ENCODE data around the gene C2orf74. TPM values are rescaled to one million over a fixed set of nuclear protein-coding genes. Genes with fewer than 3 reads are reported as not detected.
A peak's percentile ranks its signal among the peaks of the same experiment; 100 is the strongest.

The C2orf74 gene
- total RNA-seq, 1 experiment from 2014 or later = 7.1 TPM

DNA sequence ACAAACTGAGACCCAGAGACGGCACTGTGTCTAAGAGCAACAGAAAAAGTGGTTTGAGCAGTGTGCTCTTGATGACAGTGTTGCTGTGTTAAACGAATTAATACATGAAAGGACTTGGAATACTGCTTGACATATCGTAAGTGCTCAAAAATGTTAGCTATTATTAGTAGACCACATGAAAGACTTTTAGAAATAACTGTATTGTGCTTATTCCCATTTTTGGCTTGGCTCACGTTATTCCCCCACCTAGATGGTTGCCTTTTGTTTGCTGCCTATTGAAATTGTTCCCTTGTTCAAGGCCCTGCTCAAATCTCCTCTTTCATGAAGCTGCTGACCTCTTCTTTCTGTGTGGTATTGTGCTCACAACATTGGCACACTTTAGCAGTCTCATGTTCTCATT is 27.8 kb upstream of the C2orf74 start:
- ChIA-PET POLR2A (ENCODE audit: low non-redundant PET) (no interaction called here), CTCF (no interaction called here)
- Histone ChIP-seq H3K4me1 (ENCODE audit: insufficient read depth, low read length, poor library complexity, severe bottlenecking) (no peaks in the 10 kb centered on the region), H3K36me3 (ENCODE audit: insufficient read depth, low read length, poor library complexity, severe bottlenecking) (no peaks in the 10 kb centered on the region), H3K9me3 (ENCODE audit: low read depth, low read length, poor library complexity, severe bottlenecking) (no peaks in the 10 kb centered on the region), H3K27ac (ENCODE audit: low read depth, low read length, poor library complexity, severe bottlenecking) (no peak overlapping the region), H3K27me3 (replicated peaks; ENCODE audit: insufficient read depth, low read depth, low read length, poor library complexity) (no peaks in the 10 kb centered on the region), H3K4me3 (ENCODE audit: low read depth, low read length, poor library complexity, severe bottlenecking) (no peak overlapping the region)
- TF ChIP-seq CTCF (conservative IDR thresholded peaks at IDR 0.05; ENCODE audit: low read depth, low read length) (no peak), EZH2 (IDR thresholded peaks at IDR 0.05; ENCODE audit: borderline replicate concordance, low read depth, low read length, poor library complexity, severe bottlenecking) (no peak)
- BruUV-seq (replicated peaks) = no TSS peak
- intact Hi-C loops (cut with micrococcal nuclease; ENCODE audit: unreplicated experiment) = loop anchor here (2.0 kb wide), 1 partner anchor 525 kb away; no protein-coding TSS in a partner anchor
- DNase-seq (ENCODE audit: low spot score) = no peak

DNA sequence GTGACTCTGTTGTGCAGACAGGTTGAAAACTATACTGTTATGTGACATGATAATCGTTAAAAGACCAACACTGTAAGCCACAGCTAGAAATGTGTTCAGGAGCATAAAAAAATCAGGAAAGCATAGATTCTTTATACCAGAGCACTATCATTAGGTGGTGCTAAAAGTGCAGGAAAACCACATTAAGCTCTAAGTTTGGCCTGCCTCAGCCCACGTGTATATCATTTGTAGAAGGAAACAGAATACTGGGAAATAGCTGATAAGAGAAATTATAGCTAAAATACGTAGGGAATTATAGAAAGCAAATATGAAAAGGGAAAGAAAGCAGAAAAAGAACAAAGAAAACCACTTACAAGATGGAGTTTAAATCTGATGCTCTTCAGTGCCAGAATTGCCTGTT is 26.5 kb upstream of the C2orf74 start:
- no peak overlapping the region for H3K27ac ChIP-seq (ENCODE audit: low read depth, low read length, poor library complexity, severe bottlenecking)
- no peaks in the 10 kb centered on the region for H3K27me3 ChIP-seq (replicated peaks; ENCODE audit: insufficient read depth, low read depth, low read length, poor library complexity)
- intact Hi-C loops (cut with micrococcal nuclease; ENCODE audit: unreplicated experiment) = loop anchor here (2.0 kb wide), 1 partner anchor 523 kb away; no protein-coding TSS in a partner anchor
- no peak overlapping the region for H3K4me3 ChIP-seq (ENCODE audit: low read depth, low read length, poor library complexity, severe bottlenecking)
- no TSS peak for BruUV-seq (replicated peaks)
- CTCF ChIA-PET = interaction anchor here (0.5 to 1.1 kb wide), 4 partner anchors 9 to 763 kb away, joined by 3 to 6 read pairs (median 4); no protein-coding TSS in a partner anchor
- H3K4me1 ChIP-seq (ENCODE audit: insufficient read depth, low read length, poor library complexity, severe bottlenecking) = no peaks in the 10 kb centered on the region
- peak; percentile 51 for DNase-seq (ENCODE audit: low spot score)
- POLR2A ChIA-PET (ENCODE audit: low non-redundant PET) = no interaction called here
- no peaks in the 10 kb centered on the region for H3K9me3 ChIP-seq (ENCODE audit: low read depth, low read length, poor library complexity, severe bottlenecking)
- H3K36me3 ChIP-seq (ENCODE audit: insufficient read depth, low read length, poor library complexity, severe bottlenecking) = no peaks in the 10 kb centered on the region
- TF ChIP-seq CTCF (conservative IDR thresholded peaks at IDR 0.05; ENCODE audit: low read depth, low read length) (peak; percentile 60), EZH2 (IDR thresholded peaks at IDR 0.05; ENCODE audit: borderline replicate concordance, low read depth, low read length, poor library complexity, severe bottlenecking) (no peak)

GRCh38 chr2:61138859-61139258 is 23.1 kb upstream of the C2orf74 start:
- Histone ChIP-seq H3K4me1 (ENCODE audit: insufficient read depth, low read length, poor library complexity, severe bottlenecking) (no peaks in the 10 kb centered on the region), H3K36me3 (ENCODE audit: insufficient read depth, low read length, poor library complexity, severe bottlenecking) (no peaks in the 10 kb centered on the region), H3K27me3 (replicated peaks; ENCODE audit: insufficient read depth, low read depth, low read length, poor library complexity) (no peaks in the 10 kb centered on the region), H3K9me3 (ENCODE audit: low read depth, low read length, poor library complexity, severe bottlenecking) (no peaks in the 10 kb centered on the region), H3K27ac (ENCODE audit: low read depth, low read length, poor library complexity, severe bottlenecking) (no peak overlapping the region), H3K4me3 (ENCODE audit: low read depth, low read length, poor library complexity, severe bottlenecking) (no peak overlapping the region)
- TF ChIP-seq CTCF (conservative IDR thresholded peaks at IDR 0.05; ENCODE audit: low read depth, low read length) (no peak), EZH2 (IDR thresholded peaks at IDR 0.05; ENCODE audit: borderline replicate concordance, low read depth, low read length, poor library complexity, severe bottlenecking) (no peak)
- ChIA-PET CTCF (no interaction called here), POLR2A (ENCODE audit: low non-redundant PET) (no interaction called here)
- intact Hi-C loops (cut with micrococcal nuclease; ENCODE audit: unreplicated experiment) = no loop called here
- DNase-seq (ENCODE audit: low spot score) = no peak
- no TSS peak for BruUV-seq (replicated peaks)
